Neural cell (in vitro differentiated cells): ENCODE measurements around the gene PRKRIP1.

ENCODE experiments used
- CTCF ChIP-seq: fragments of 450-650 bp; IDR thresholded peaks from 2 replicates; pipeline ENCODE4 v1.5.1; 2014; ENCODE audit warnings: antibody characterized with exemption, mild to moderate bottlenecking, moderate library complexity; ENCODE audit not compliant: poor library complexity, severe bottlenecking
- EP300 ChIP-seq: fragments of 450-650 bp; conservative IDR thresholded peaks from 2 replicates; pipeline ENCODE4 v1.6.1; 2014; ENCODE audit warnings: antibody characterized with exemption, mild to moderate bottlenecking, moderate library complexity; ENCODE audit not compliant: poor library complexity, severe bottlenecking
- EZH2 ChIP-seq: fragments of 200-600, 300-800 bp; shearing (Covaris generic), sonication (generic); IDR thresholded peaks from 2 replicates; pipeline ENCODE4 v1.6.1; 2014; ENCODE audit warnings: antibody characterized with exemption, low read length, borderline replicate concordance, mild to moderate bottlenecking; ENCODE audit not compliant: insufficient read depth, poor library complexity, severe bottlenecking
- MXI1 ChIP-seq: fragments of 450-650 bp; conservative IDR thresholded peaks from 2 replicates; pipeline ENCODE4 v1.6.1; 2014; ENCODE audit warnings: antibody characterized with exemption, mild to moderate bottlenecking; ENCODE audit not compliant: poor library complexity, severe bottlenecking
- POLR2AphosphoS5 ChIP-seq: IDR thresholded peaks from 2 replicates; pipeline ENCODE4 v1.6.1; 2012
- REST ChIP-seq: IDR thresholded peaks from 2 replicates; pipeline ENCODE4 v1.6.1; 2012; ENCODE audit warnings: borderline replicate concordance

DNA sequence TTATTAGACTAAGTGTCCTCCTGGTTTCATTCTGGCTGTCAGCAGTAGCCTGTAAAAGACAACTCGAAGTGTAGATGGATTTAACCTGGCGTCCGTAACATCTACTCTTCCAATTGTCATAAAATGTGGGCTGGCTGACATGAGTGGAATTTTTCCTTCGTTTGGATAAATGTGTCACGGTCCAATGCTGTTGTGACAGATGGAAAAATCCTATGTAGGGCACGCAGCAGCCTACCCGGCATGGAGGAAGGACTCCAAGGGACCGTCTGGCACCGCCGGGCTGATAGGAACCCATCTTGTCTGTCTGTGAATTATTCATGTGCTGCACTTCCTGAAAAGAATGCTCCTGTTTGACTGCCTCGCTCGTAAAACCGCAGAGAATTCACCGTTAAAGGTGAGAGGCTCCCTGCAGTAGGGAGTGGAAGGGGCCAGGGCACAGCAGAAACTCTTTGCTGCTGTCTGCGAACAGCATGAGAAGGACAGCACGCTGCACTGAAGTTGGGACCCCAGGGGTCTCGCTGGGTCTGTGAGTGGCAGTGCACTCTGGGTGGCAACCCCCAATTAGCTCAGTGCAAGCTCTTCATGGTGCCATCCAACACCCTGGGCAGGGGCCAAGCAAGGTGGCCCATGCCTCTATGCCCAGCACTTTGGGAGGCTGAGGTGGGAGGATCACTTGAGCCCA lies 35.6 kb downstream of the PRKRIP1 start:
- no peak for TF ChIP-seq CTCF
- TF ChIP-seq POLR2AphosphoS5: no peak
- TF ChIP-seq EP300: no peak
- TF ChIP-seq EZH2: no peak
- TF ChIP-seq MXI1: no peak
- TF ChIP-seq REST: no peak
